Heart left ventricle (tissue), 16 donors: ENCODE results near the gene UBE4A. TPM values are rescaled to one million over a fixed set of nuclear protein-coding genes. Genes with fewer than 3 reads are reported as not detected.

Experiments
- ATAC-seq, 4 donors: fragments of 200-7000 bp; cut with Tn5 transposase; one replicate each; pipeline ENCODE4 v1.9.1; 2020 to 2022; ENCODE audit warnings: moderate library complexity in 4 of 4, mild to moderate bottlenecking in 3 of 4, moderate number of reproducible peaks in 1 of 4
- DNase-seq, 5 donors: peaks; one replicate each; pipeline ENCODE4 v3.0.0-alpha.2; 2020
- H3K27ac ChIP-seq, 12 donors: fragments of 200-600 bp; sonication (generic) in 4 of 12; one replicate each; pipeline versions ENCODE4 v1.5.0 to v1.8.0; 2016 to 2022; ENCODE audit warnings: mild to moderate bottlenecking in 2 of 12
- H3K27me3 ChIP-seq, 9 donors: fragments of 200-600 bp; sonication (generic) in 2 of 9; one replicate each; pipeline versions ENCODE4 v1.5.1 to v1.8.0; 2016 to 2022; ENCODE audit warnings: mild to moderate bottlenecking in 3 of 9
- H3K36me3 ChIP-seq, 9 donors: fragments of 200-600 bp; sonication (generic) in 2 of 9; one replicate each; pipeline versions ENCODE4 v1.5.0 to v1.8.0; 2018 to 2022; ENCODE audit warnings: mild to moderate bottlenecking in 2 of 9
- H3K4me1 ChIP-seq, 12 donors: fragments of 200-600 bp; sonication (generic) in 4 of 12; one replicate each; pipeline versions ENCODE4 v1.5.0 to v1.8.0; 2016 to 2022; ENCODE audit warnings: mild to moderate bottlenecking in 3 of 12
- H3K4me3 ChIP-seq, 12 donors: fragments of 200-600 bp; sonication (generic) in 4 of 12; one replicate each; pipeline versions ENCODE4 v1.5.0 to v1.8.0; 2017 to 2022; ENCODE audit warnings: mild to moderate bottlenecking in 9 of 12, moderate library complexity in 4 of 12
- H3K9me3 ChIP-seq, 12 donors: fragments of 200-600 bp; sonication (generic) in 4 of 12; one replicate each; pipeline versions ENCODE4 v1.5.0 to v1.8.0; 2016 to 2022; ENCODE audit warnings: mild to moderate bottlenecking in 1 of 12
- CTCF ChIP-seq, 12 donors: fragments of 200-600 bp; sonication (generic) in 4 of 12; IDR thresholded peaks; one replicate each; pipeline versions ENCODE4 v1.5.0 to v1.8.0; 2018 to 2022; ENCODE audit warnings: antibody characterized with exemption in 12 of 12, mild to moderate bottlenecking in 5 of 12
- POLR2A ChIP-seq, 2 donors: fragments of 450-650 bp; IDR thresholded peaks; one replicate each; pipeline ENCODE4 v1.6.1; 2017; ENCODE audit warnings: antibody characterized with exemption in 2 of 2, mild to moderate bottlenecking in 2 of 2, moderate library complexity in 2 of 2
- WGBS, 4 donors: extraction: QIAGEN DNeasy Blood & Tissue Kit in 2 of 4; methylation state at CpG; one replicate each; pipeline versions ENCODE4 v1.1.5 to v1.1.7; 2013 to 2018; 5-methylcytosine and 5-hydroxymethylcytosine counted together
- intact Hi-C, 10 donors: fragments of 100-400 bp; cut with DNase I; formaldehyde crosslinking; loops; one replicate each; pipeline versions ENCODE4 v1.11.1 to v1.14.2; 2022
- long read RNA-seq, 3 donors: library from polyadenylated mRNA; unstranded; transcript quantifications; one replicate each; pipeline ENCODE4 v2.0.0, GENCODE V29; 2020 to 2021
- polyA plus RNA-seq, 2 donors: library from polyadenylated mRNA; stranded (reverse); fragments of 200-250 nt; gene quantifications; one replicate each; pipeline ENCODE4 v1.2.3, GENCODE V29; 2013
- total RNA-seq, 9 donors: library from RNA; depleted of rRNA in 2 of 9; stranded (reverse); fragments of >200 nt in 2 of 9; fragmentation: NEBNext Ultra II Directional in 3 of 9; extraction: Animal tissue kit (Norgen Biotek cat#: 25700) in 3 of 9; gene quantifications; one replicate each; pipeline versions ENCODE4 v1.1.0 to v1.2.4, GENCODE V29; 2016 to 2023
- donor health status: ischemic (EF 13 %, LVEDD 7.1; RV severe dilation, severe dysfunction).
- donor health status: healthy with polysubstance abuse.
- donor health status: DM: no; HTN: yes; CAD: no.
- donor health status: DM: no; HTN: no; CAD: no.
- donor health status: ischemic (EF 25% LVEDD 6.9; RV normal size, moderate dysfunction).
- donor health status: ischemic (EF 25% LVEDD 5.7; RV mildly dilated, moderate dysfunction).
- donor health status: healthy.
- donor health status: DM: yes; HTN: yes; CAD: no.
- donor health status: ischemic (EF 35%, LVEDD 5.7; RV mildly dilated, moderate dysfunction).
- donor health status: nonischemic (EF 11% LVEDD 7.7; RV severe dilation, severe dysfunction).
- donor health status: DM: yes; HTN: yes; CAD: no.
- donor health status: PGD.
- donor health status: ischemic (EF 29% LVEDD 5.4; RV normal size, mild dysfunction).
- donor health status: nonischemic (EF 23%, LVEDD 6.1; RV moderate dilation, normal function).

The UBE4A gene
- total RNA-seq (10 to 100 TPM; 35.6 to 50.3 (median 40.9) TPM), polyA plus RNA-seq (10 to 100 TPM; 13.0 to 23.4 TPM)
- long read RNA-seq, donor 1, full-length matches to known transcripts: 5 of 20 reads
- long read RNA-seq, donor 1, partial matches to known transcripts: 5 of 20 reads
- long read RNA-seq, donor 1, other reads (novel, unspliced or antisense): 10 of 20 reads
- long read RNA-seq, donor 2, full-length matches to known transcripts: 32 of 84 reads
- long read RNA-seq, donor 2, partial matches to known transcripts: 24 of 84 reads
- long read RNA-seq, donor 2, other reads (novel, unspliced or antisense): 28 of 84 reads
- long read RNA-seq, donor 3, full-length matches to known transcripts: 6 of 35 reads
- long read RNA-seq, donor 3, partial matches to known transcripts: 21 of 35 reads
- long read RNA-seq, donor 3, other reads (novel, unspliced or antisense): 8 of 35 reads

GRCh38 chr11:118359295-118359958 is at the start of gene UBE4A:
TSS of gene UBE4A (plus strand) at chr11:118359600. CDS start at chr11:118365081, 5,481 bp downstream.
- H3K9me3 ChIP-seq: no peaks in the 10 kb centered on the region
- ATAC-seq: peak; percentile 90 to 98 (median 96)
- peak; percentile 95 to 98 (median 97) for DNase-seq
- peaks cover 0 to 13% (median 0%) of the 10 kb centered on the region in 9 donors for H3K36me3 ChIP-seq
- peaks cover 0 to 30% (median 20%) of the 10 kb centered on the region in 12 donors for H3K4me1 ChIP-seq
- 3 to 5% (median 4%) methylated on average over 28 to 33 of the region's 33 CpGs for WGBS, 4 donors
- no peaks in the 10 kb centered on the region for H3K27me3 ChIP-seq
- H3K27ac ChIP-seq: peak within 1 kb of the TSS in 11 of 12 donors; percentile 3 to 80 (median 66)
- H3K4me3 ChIP-seq: peak within 1 kb of the TSS; percentile 65 to 86 (median 79)
- intact Hi-C loops: loop anchor here in 6 of 10 donors (5.0 to 10.0 kb wide), 3 partner anchors 162 to 215 kb away; no protein-coding TSS in a partner anchor
- TF ChIP-seq POLR2A (IDR thresholded peaks at IDR 0.05): peak in 1 of 2 donors; percentile 53
- peak in 1 of 12 donors; percentile 9 for TF ChIP-seq CTCF (IDR thresholded peaks at IDR 0.05)

- 92 to 94% (median 93%) methylated on average over 3 of the region's 3 CpGs for WGBS, 4 donors
- TF ChIP-seq CTCF (IDR thresholded peaks at IDR 0.05) (no peak), POLR2A (IDR thresholded peaks at IDR 0.05) (no peak)
- H3K27ac ChIP-seq: no peak overlapping the region
- peaks cover 0 to 4% (median 0%) of the 10 kb centered on the region in 12 donors for H3K9me3 ChIP-seq
- H3K4me3 ChIP-seq: no peak overlapping the region
- ATAC-seq (no peak), DNase-seq (no peak)
- H3K4me1 ChIP-seq: peaks cover 0 to 4% (median 2%) of the 10 kb centered on the region in 12 donors
- H3K27me3 ChIP-seq: peaks cover 0 to 36% (median 12%) of the 10 kb centered on the region in 9 donors
- intact Hi-C loops: no loop called here
- no peaks in the 10 kb centered on the region for H3K36me3 ChIP-seq
Observed at GRCh38 chr11:118310271-118310670, 49.1 kb upstream of the UBE4A start.

GRCh38 chr11:118310781-118311485 is 48.5 kb upstream of the UBE4A start:
- intact Hi-C loops: no loop called here
- H3K27me3 ChIP-seq: peaks cover 0 to 29% (median 13%) of the 10 kb centered on the region in 9 donors
- no peak for ATAC-seq

More at GRCh38 chr11:118310781-118311485, 48.5 kb upstream of the UBE4A start:
- Histone ChIP-seq H3K36me3 (no peaks in the 10 kb centered on the region), H3K4me1 (peaks cover 0 to 11% (median 6%) of the 10 kb centered on the region in 12 donors), H3K4me3 (no peak overlapping the region), H3K9me3 (peaks cover 0 to 4% (median 0%) of the 10 kb centered on the region in 12 donors), H3K27ac (no peak overlapping the region)
- DNase-seq: no peak
- TF ChIP-seq CTCF (IDR thresholded peaks at IDR 0.05) (no peak), POLR2A (IDR thresholded peaks at IDR 0.05) (no peak)
- WGBS, 4 donors: 78 to 91% (median 79%) methylated on average over 3 of the region's 3 CpGs
